Endothelial cell of umbilical vein (primary cell): Measurements from ENCODE around the gene APOC3. TPM values are rescaled to one million over a fixed set of nuclear protein-coding genes. Genes with fewer than 3 reads are reported as not detected.
A peak's percentile ranks its signal among the peaks of the same experiment; 100 is the strongest.

Source experiments
- BruUV-seq: library from RNA; stranded (reverse); fragments of 400-500 nt; replicated peaks from 2 replicates; lab custom pipeline; 2021; lab: Mats Ljungman, UMichigan
- CTCF ChIA-PET: fragments of 300-600, 350-600 bp; sonication (Branson Sonifier 250); formaldehyde crosslinking; loops from one replicate; lab custom pipeline; 2021; ENCODE audit warnings: antibody characterized with exemption, inconsistent platforms; lab: Charles Lee
- POLR2A ChIA-PET: fragments of 300-600, 350-600 bp; sonication (Branson Sonifier 250); formaldehyde crosslinking; loops from one replicate; lab custom pipeline; 2021; ENCODE audit warnings: antibody characterized with exemption, inconsistent platforms; lab: Charles Lee
- DNase-seq: peaks from one replicate; pipeline ENCODE4 v3.0.0-alpha.2; 2011; ENCODE audit warnings: low read depth, low spot score
- FAIRE-seq: peaks from 2 replicates; lab custom pipeline; 2011; peaks lifted over from hg19 to GRCh38; lab: Jason Lieb, UNC
- H2AFZ ChIP-seq: 2 replicates; pipeline ENCODE4 v1.6.0; 2012; ENCODE audit warnings: low read depth, low read length, control low read depth, inconsistent platforms
- H3K27ac ChIP-seq: 2 replicates; pipeline ENCODE4 v1.5.1; 2011; ENCODE audit warnings: low read depth, mild to moderate bottlenecking, control low read depth, low read length, moderate library complexity; ENCODE audit not compliant: insufficient read depth
- H3K27me3 ChIP-seq, 2 experiments: 2 replicates each; pipeline versions ENCODE4 v1.6.0 to v1.6.1; 2011; ENCODE audit warnings: low read length in 2 of 2, mixed read lengths in 1 of 2; ENCODE audit not compliant: control insufficient read depth in 2 of 2, insufficient read depth in 2 of 2
- H3K36me3 ChIP-seq, 2 experiments: 2 replicates in 1 of 2; 3 replicates in 1 of 2; pipeline ENCODE4 v1.5.1; 2011; ENCODE audit warnings: low read length in 2 of 2, mild to moderate bottlenecking in 1 of 2, moderate library complexity in 1 of 2; ENCODE audit not compliant: control insufficient read depth in 2 of 2, insufficient read depth in 2 of 2; ENCODE audit errors: extremely low read depth in 1 of 2
- H3K4me1 ChIP-seq: 3 replicates; pipeline ENCODE4 v1.5.1; 2011; ENCODE audit warnings: mild to moderate bottlenecking, low read length; ENCODE audit not compliant: control insufficient read depth, insufficient read depth; ENCODE audit errors: extremely low read depth
- H3K4me2 ChIP-seq: 2 replicates; pipeline ENCODE4 v1.6.1; 2011; ENCODE audit warnings: low read length, control low read depth, mixed read lengths; ENCODE audit not compliant: insufficient read depth
- H3K4me3 ChIP-seq, 3 experiments: fragments of 200-600 bp in 1 of 3; sonication (generic), shearing (Covaris generic) in 1 of 3; replicated peaks in 1 of 3; 2 replicates each; pipeline ENCODE4 v1.5.1; 2011 to 2016; ENCODE audit warnings: control low read depth in 3 of 3, low read length in 3 of 3, mild to moderate bottlenecking in 2 of 3, inconsistent platforms in 1 of 3, low read depth in 1 of 3, moderate library complexity in 1 of 3; ENCODE audit not compliant: insufficient read depth in 1 of 3
- H3K79me2 ChIP-seq: 2 replicates; pipeline ENCODE4 v1.6.0; 2012; ENCODE audit warnings: low read length, inconsistent platforms; ENCODE audit not compliant: control insufficient read depth, insufficient read depth
- H3K9ac ChIP-seq: replicated peaks from 2 replicates; pipeline ENCODE3; 2011; ENCODE audit warnings: low read length, control low read depth; ENCODE audit not compliant: insufficient read depth; ENCODE audit errors: extremely low read depth
- H3K9me1 ChIP-seq: replicated peaks from 3 replicates; pipeline ENCODE4 v1.6.0; 2011; ENCODE audit warnings: mild to moderate bottlenecking, low read length; ENCODE audit not compliant: control insufficient read depth, insufficient read depth; ENCODE audit errors: extremely low read depth
- H3K9me3 ChIP-seq: replicated peaks from 2 replicates; pipeline ENCODE4 v1.5.1; 2012; ENCODE audit warnings: low read length, inconsistent platforms; ENCODE audit not compliant: control insufficient read depth, insufficient read depth
- H4K20me1 ChIP-seq: replicated peaks from 2 replicates; pipeline ENCODE3; 2011; ENCODE audit warnings: mild to moderate bottlenecking, low read length; ENCODE audit not compliant: control insufficient read depth, insufficient read depth; ENCODE audit errors: extremely low read depth
- EZH2 ChIP-seq: IDR thresholded peaks from 2 replicates; pipeline ENCODE4 v1.6.1; 2012; ENCODE audit warnings: borderline replicate concordance, low read depth, mild to moderate bottlenecking, moderate library complexity, low read length, inconsistent platforms; ENCODE audit not compliant: severe bottlenecking
- FOS ChIP-seq: IDR thresholded peaks from 2 replicates; pipeline ENCODE4 v1.6.1; 2011; ENCODE audit warnings: mild to moderate bottlenecking, low read length, moderate library complexity, borderline replicate concordance; ENCODE audit not compliant: insufficient read depth
- GATA2 ChIP-seq: IDR thresholded peaks from 2 replicates; pipeline ENCODE4 v1.7.0; 2011; ENCODE audit warnings: low read depth, mild to moderate bottlenecking, moderate library complexity, mixed read lengths, low read length; ENCODE audit not compliant: insufficient read length, insufficient read depth
- JUN ChIP-seq: IDR thresholded peaks from 2 replicates; pipeline ENCODE4 v1.6.1; 2011; ENCODE audit warnings: borderline replicate concordance, low read depth; ENCODE audit not compliant: insufficient read length, insufficient read depth
- MYC ChIP-seq: IDR thresholded peaks from one replicate; pipeline ENCODE4 v1.6.1; 2011; ENCODE audit warnings: mild to moderate bottlenecking, low read depth, low read length
- POLR2A ChIP-seq: IDR thresholded peaks from 2 replicates; pipeline ENCODE4 v1.6.1; 2012; ENCODE audit warnings: low read depth, mild to moderate bottlenecking, control low read depth, low read length
- POLR2AphosphoS5 ChIP-seq: IDR thresholded peaks from 2 replicates; pipeline ENCODE4 v1.6.1; 2012; ENCODE audit warnings: low read depth, mild to moderate bottlenecking, control low read depth, low read length, moderate library complexity; ENCODE audit not compliant: insufficient read depth
- dilution Hi-C: fragments of 300-500 bp; cut with MboI; formaldehyde crosslinking; loops from one replicate; pipeline ENCODE4 v1.15.0; 2019; ENCODE audit warnings: low sequenced_read_pairs; ENCODE audit not compliant: extremely low pct_ligation_motif_present
- intact Hi-C: fragments of 100-400 bp; cut with micrococcal nuclease; formaldehyde crosslinking; loops from one replicate; pipeline ENCODE4 v1.10.0; 2022
- polyA plus RNA-seq, 4 experiments: library from polyadenylated mRNA; depleted of rRNA in 3 of 4; stranded (reverse) in 3 of 4; unstranded in 1 of 4; fragments of >200 nt; gene quantifications; 2 replicates each; pipeline versions ENCODE4 v1.2.1 to v1.2.3, GENCODE V29; 2011 to 2012; ENCODE audit warnings: missing spikeins in 1 of 4
- total RNA-seq: library from RNA; stranded (reverse); gene quantifications from 2 replicates; pipeline ENCODE4 v1.2.3, GENCODE V29; 2021
- TF ChIP-seq, protein P1 (sequence below): IDR thresholded peaks from 2 replicates; pipeline ENCODE4 v1.6.1; 2011; ENCODE audit not compliant: insufficient read depth, insufficient read length
- TF ChIP-seq, protein P2 (sequence below), 2 donors: IDR thresholded peaks; 1 replicate in 1 of 2; 2 replicates in 1 of 2; pipeline ENCODE4 v1.5.1; 2011; ENCODE audit warnings: low read length in 2 of 2, mild to moderate bottlenecking in 2 of 2, moderate library complexity in 2 of 2, control low read depth in 1 of 2, inconsistent platforms in 1 of 2, low read depth in 1 of 2; ENCODE audit not compliant: insufficient read depth in 1 of 2; ENCODE audit errors: extremely low read depth in 1 of 2

Gene APOC3
- total and polyA plus RNA-seq, 2 donors (not counting 3 experiments of a cell fraction or from before 2014, with no cell fraction given) = not detected

DNA sequence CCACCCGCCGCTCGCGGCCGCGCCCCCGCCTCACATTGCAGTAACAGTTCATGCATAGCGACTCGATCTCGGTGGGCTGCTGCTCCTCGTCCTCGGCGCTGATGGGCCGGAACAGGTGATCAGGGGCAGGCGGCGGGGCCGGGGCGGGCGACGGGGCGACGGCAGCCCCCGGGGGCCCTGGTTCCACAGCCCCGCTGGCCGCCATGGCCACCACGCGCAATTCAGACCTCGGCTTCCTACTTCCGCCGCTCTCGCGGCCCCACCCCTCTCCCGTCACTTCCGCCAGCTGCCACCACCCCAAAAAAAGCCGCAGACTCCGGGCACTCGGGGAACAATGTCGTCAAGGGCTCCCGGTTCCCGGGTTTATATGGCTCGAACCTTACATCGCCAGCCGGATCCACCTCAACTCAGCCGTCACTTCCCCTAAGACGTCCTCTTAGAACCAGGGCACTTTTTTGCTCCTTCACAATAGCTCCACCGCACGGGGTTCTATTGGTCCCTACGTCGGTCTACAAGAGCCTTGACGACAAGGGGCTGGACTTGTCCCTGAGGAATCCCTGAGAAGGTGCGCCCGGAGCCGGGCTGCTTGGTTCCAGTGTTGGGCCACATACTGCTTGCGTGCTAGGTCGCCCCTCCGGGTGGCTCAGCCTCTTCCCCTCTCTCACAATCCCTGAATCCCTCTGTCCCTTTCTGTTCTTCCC is 41.8 kb upstream of the APOC3 start, which contains the start of gene ZPR1:
Gene ZPR1, minus strand, starts transcription at position 238 of the 701 bp plus-strand sequence. Its CDS starts 33 bp downstream, at position 205.
- Histone ChIP-seq H2AFZ (peak within 1 kb of the TSS; percentile 92), H3K36me3 (peaks cover 19 to 22% of the 10 kb centered on the region in 2 experiments), H3K4me3 (peak within 1 kb of the TSS; percentile 76 to 92 (median 88)), H3K9me3 (no peaks in the 10 kb centered on the region), H3K27ac (peak within 1 kb of the TSS; percentile 52), H3K79me2 (peaks cover 15% of the 10 kb centered on the region), H3K4me2 (peak within 1 kb of the TSS; percentile 96), H4K20me1 (no peaks in the 10 kb centered on the region), H3K27me3 (no peaks in the 10 kb centered on the region), H3K9ac (peak within 1 kb of the TSS; percentile 88), H3K9me1 (no peaks in the 10 kb centered on the region), H3K4me1 (peaks cover 13% of the 10 kb centered on the region)
- intact Hi-C loops (loop anchor here (1.0 to 5.0 kb wide), 2 partner anchors 16 to 539 kb away; partner anchors contain the start of genes BUD13 and CEP164), dilution Hi-C loops (no loop called here)
- FAIRE-seq = peak; percentile 72
- ChIA-PET CTCF (interaction anchor here (1.0 to 6.2 kb wide), 8 partner anchors 13 to 439 kb away, joined by 3 to 210 read pairs (median 4); no protein-coding TSS in a partner anchor), POLR2A (interaction anchor here (0.5 to 1.4 kb wide), 5 partner anchors 68 to 413 kb away, joined by 3 to 8 read pairs (median 3); partner anchors contain the start of gene SIK3)
- peak; percentile 79 for DNase-seq
- TF ChIP-seq, protein P1, sequence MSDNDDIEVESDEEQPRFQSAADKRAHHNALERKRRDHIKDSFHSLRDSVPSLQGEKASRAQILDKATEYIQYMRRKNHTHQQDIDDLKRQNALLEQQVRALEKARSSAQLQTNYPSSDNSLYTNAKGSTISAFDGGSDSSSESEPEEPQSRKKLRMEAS = peak; percentile 28
- TF ChIP-seq GATA2 = no peak
- TF ChIP-seq FOS = no peak
- TF ChIP-seq MYC = no peak
- TF ChIP-seq, protein P2, sequence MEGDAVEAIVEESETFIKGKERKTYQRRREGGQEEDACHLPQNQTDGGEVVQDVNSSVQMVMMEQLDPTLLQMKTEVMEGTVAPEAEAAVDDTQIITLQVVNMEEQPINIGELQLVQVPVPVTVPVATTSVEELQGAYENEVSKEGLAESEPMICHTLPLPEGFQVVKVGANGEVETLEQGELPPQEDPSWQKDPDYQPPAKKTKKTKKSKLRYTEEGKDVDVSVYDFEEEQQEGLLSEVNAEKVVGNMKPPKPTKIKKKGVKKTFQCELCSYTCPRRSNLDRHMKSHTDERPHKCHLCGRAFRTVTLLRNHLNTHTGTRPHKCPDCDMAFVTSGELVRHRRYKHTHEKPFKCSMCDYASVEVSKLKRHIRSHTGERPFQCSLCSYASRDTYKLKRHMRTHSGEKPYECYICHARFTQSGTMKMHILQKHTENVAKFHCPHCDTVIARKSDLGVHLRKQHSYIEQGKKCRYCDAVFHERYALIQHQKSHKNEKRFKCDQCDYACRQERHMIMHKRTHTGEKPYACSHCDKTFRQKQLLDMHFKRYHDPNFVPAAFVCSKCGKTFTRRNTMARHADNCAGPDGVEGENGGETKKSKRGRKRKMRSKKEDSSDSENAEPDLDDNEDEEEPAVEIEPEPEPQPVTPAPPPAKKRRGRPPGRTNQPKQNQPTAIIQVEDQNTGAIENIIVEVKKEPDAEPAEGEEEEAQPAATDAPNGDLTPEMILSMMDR (IDR thresholded peaks at IDR 0.05; ENCODE audit: extremely low read depth in 1 of 2, insufficient read depth in 1 of 2, low read depth in 1 of 2, low read length in 2 of 2) = no peak
- peak; percentile 96 for TF ChIP-seq POLR2AphosphoS5
- TF ChIP-seq EZH2 = no peak
- no peak for TF ChIP-seq JUN
- TF ChIP-seq POLR2A = peak; percentile 97
- BruUV-seq = TSS peak; percentile 98
